ENCODE measurements around the gene RFESD. TPM values are rescaled to one million over a fixed set of nuclear protein-coding genes. Genes with fewer than 3 reads are reported as not detected.

RFESD gene
- total RNA-seq, 2 experiments from 2014 or later: 1.3 to 1.5 TPM

- TF ChIP-seq, protein P1, sequence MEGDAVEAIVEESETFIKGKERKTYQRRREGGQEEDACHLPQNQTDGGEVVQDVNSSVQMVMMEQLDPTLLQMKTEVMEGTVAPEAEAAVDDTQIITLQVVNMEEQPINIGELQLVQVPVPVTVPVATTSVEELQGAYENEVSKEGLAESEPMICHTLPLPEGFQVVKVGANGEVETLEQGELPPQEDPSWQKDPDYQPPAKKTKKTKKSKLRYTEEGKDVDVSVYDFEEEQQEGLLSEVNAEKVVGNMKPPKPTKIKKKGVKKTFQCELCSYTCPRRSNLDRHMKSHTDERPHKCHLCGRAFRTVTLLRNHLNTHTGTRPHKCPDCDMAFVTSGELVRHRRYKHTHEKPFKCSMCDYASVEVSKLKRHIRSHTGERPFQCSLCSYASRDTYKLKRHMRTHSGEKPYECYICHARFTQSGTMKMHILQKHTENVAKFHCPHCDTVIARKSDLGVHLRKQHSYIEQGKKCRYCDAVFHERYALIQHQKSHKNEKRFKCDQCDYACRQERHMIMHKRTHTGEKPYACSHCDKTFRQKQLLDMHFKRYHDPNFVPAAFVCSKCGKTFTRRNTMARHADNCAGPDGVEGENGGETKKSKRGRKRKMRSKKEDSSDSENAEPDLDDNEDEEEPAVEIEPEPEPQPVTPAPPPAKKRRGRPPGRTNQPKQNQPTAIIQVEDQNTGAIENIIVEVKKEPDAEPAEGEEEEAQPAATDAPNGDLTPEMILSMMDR (IDR thresholded peaks at IDR 0.05): no peak
- H3K4me1 ChIP-seq (ENCODE audit: insufficient read depth, low read length): no peaks in the 10 kb centered on the region
- peaks cover 31% of the 10 kb centered on the region for H3K36me3 Mint-ChIP-seq (ENCODE audit: low read depth)
- peaks cover 6% of the 10 kb centered on the region for H3K4me1 Mint-ChIP-seq (ENCODE audit: low read depth)
- ATAC-seq (ENCODE audit: poor library complexity) (no peak), DNase-seq (no peak)
- CTCF ChIA-PET: no interaction called here
- POLR2A ChIA-PET: no interaction called here
- H3K27me3 Mint-ChIP-seq: no peaks in the 10 kb centered on the region
- H3K27me3 ChIP-seq (ENCODE audit: control insufficient read depth in 1 of 2, insufficient read depth in 2 of 2, low read length in 2 of 2): no peaks in the 10 kb centered on the region
- H3K4me3 Mint-ChIP-seq: no peak overlapping the region
- no peaks in the 10 kb centered on the region for H3K9me3 ChIP-seq (ENCODE audit: control insufficient read depth in 1 of 2, insufficient read depth in 1 of 2, low read length in 2 of 2)
- H3K36me3 ChIP-seq (ENCODE audit: insufficient read depth, low read length): no peaks in the 10 kb centered on the region
- H3K4me3 ChIP-seq (ENCODE audit: low read length): no peak overlapping the region
- no peak overlapping the region for H3K27ac Mint-ChIP-seq
- H3K9me3 Mint-ChIP-seq: no peaks in the 10 kb centered on the region
- H3K27ac ChIP-seq (ENCODE audit: low read depth in 1 of 2, low read length in 2 of 2): no peak overlapping the region
- intact Hi-C loops (cut with DNase I, micrococcal nuclease): loop anchor here in 1 of 2 experiments (5.0 to 10.0 kb wide), 2 partner anchors 122 to 675 kb away; no protein-coding TSS in a partner anchor
These were observed 13.5 kb downstream of the RFESD start for GRCh38 chr5:95660060-95660459.

GRCh38 chr5:95662946-95663345 lies 16.4 kb downstream of the RFESD start:
- ChIA-PET CTCF (interaction anchor here (1.7 to 2.1 kb wide), 3 partner anchors 10 to 19 kb away, joined by 4 to 10 read pairs (median 5); no protein-coding TSS in a partner anchor), POLR2A (no interaction called here)
- Mint-ChIP-seq H3K27ac (no peak overlapping the region), H3K27me3 (no peaks in the 10 kb centered on the region), H3K4me3 (no peak overlapping the region), H3K9me3 (no peaks in the 10 kb centered on the region), H3K36me3 (ENCODE audit: low read depth) (peaks cover 4% of the 10 kb centered on the region), H3K4me1 (ENCODE audit: low read depth) (peaks cover 6% of the 10 kb centered on the region)
- Histone ChIP-seq H3K4me3 (ENCODE audit: low read length) (no peak overlapping the region), H3K27ac (ENCODE audit: low read depth in 1 of 2, low read length in 2 of 2) (no peak overlapping the region), H3K27me3 (ENCODE audit: control insufficient read depth in 1 of 2, insufficient read depth in 2 of 2, low read length in 2 of 2) (no peaks in the 10 kb centered on the region), H3K36me3 (ENCODE audit: insufficient read depth, low read length) (no peaks in the 10 kb centered on the region), H3K4me1 (ENCODE audit: insufficient read depth, low read length) (no peaks in the 10 kb centered on the region), H3K9me3 (ENCODE audit: control insufficient read depth in 1 of 2, insufficient read depth in 1 of 2, low read length in 2 of 2) (no peaks in the 10 kb centered on the region)
- ATAC-seq (ENCODE audit: poor library complexity) (no peak), DNase-seq (no peak)
- intact Hi-C loops (cut with DNase I, micrococcal nuclease): loop anchor here (2.0 to 10.0 kb wide), 3 partner anchors 119 to 672 kb away; no protein-coding TSS in a partner anchor
- TF ChIP-seq, protein P1 (IDR thresholded peaks at IDR 0.05): no peak

DNA sequence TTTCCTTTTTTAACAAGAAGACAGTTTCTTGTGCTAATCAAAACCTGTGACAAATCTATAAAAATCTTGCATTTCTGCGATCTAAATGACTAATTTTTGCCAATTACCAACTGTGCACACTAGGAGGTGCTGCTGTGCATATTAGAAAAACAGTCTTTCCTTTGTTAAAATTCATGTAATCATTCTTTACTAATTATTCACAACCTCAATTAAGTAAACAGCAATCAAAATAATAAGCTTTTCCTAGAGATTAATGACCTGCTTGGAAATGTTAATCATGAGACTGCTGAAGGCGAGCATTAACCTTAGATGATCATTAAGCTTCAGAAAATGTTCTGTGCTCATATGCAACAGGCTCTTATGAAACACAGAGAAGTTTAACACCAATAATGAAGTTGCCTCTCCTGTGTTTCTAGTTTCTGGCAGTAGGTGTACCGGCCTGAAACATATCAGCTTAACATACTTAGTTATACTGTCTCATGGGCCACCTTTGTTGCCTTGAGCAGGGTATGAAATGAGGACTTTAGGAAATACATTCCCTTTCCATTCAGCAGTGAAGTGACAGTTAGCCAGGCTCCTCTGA lies 17.7 kb downstream of the RFESD start:
- no peaks in the 10 kb centered on the region for H3K36me3 ChIP-seq (ENCODE audit: insufficient read depth, low read length)
- Mint-ChIP-seq H3K36me3 (ENCODE audit: low read depth) (no peaks in the 10 kb centered on the region), H3K4me3 (no peak overlapping the region), H3K4me1 (ENCODE audit: low read depth) (peaks cover 6% of the 10 kb centered on the region), H3K27me3 (no peaks in the 10 kb centered on the region), H3K9me3 (no peaks in the 10 kb centered on the region), H3K27ac (no peak overlapping the region)
- ChIA-PET POLR2A (interaction anchor here (0.6 to 1.7 kb wide), 4 partner anchors 17 to 183 kb away, joined by 3 to 9 read pairs (median 4); partner anchors contain the start of gene RFESD), CTCF (interaction anchor here (0.7 to 2.1 kb wide), 12 partner anchors 9 to 297 kb away, joined by 3 to 10 read pairs (median 4); partner anchors contain the start of genes ELL2 and RFESD)
- intact Hi-C loops (cut with DNase I, micrococcal nuclease): loop anchor here in 1 of 2 experiments (1.0 to 10.0 kb wide), 3 partner anchors 118 to 671 kb away; no protein-coding TSS in a partner anchor
- H3K4me3 ChIP-seq (ENCODE audit: low read length): no peak overlapping the region
- TF ChIP-seq, protein P1 (IDR thresholded peaks at IDR 0.05): peak; percentile 95
- H3K9me3 ChIP-seq (ENCODE audit: control insufficient read depth in 1 of 2, insufficient read depth in 1 of 2, low read length in 2 of 2): no peaks in the 10 kb centered on the region
- no peaks in the 10 kb centered on the region for H3K27me3 ChIP-seq (ENCODE audit: control insufficient read depth in 1 of 2, insufficient read depth in 2 of 2, low read length in 2 of 2)
- no peaks in the 10 kb centered on the region for H3K4me1 ChIP-seq (ENCODE audit: insufficient read depth, low read length)
- ATAC-seq (ENCODE audit: poor library complexity): no peak
- DNase-seq: peak in 9 of 14 experiments; percentile 6 to 62 (median 20)
- H3K27ac ChIP-seq (ENCODE audit: low read depth in 1 of 2, low read length in 2 of 2): no peak overlapping the region

All from CD4-positive, alpha-beta T cell (primary cell).